PC-3 (cell line): Measurements from ENCODE around the gene NIPAL4. TPM values are rescaled to one million over a fixed set of nuclear protein-coding genes. Genes with fewer than 3 reads are reported as not detected.

Source experiments
- ATAC-seq: fragments of 200-7000 bp; cut with Tn5 transposase; 2 replicates; pipeline ENCODE4 v1.9.1; 2020; ENCODE audit warnings: mild to moderate bottlenecking, moderate library complexity
- BruUV-seq: library from RNA; stranded (reverse); fragments of 400-500 nt; replicated peaks from 2 replicates; lab custom pipeline; 2021; lab: Mats Ljungman, UMichigan
- CTCF ChIA-PET: fragments of 300-600 bp; sonication (Branson Sonifier 250); formaldehyde crosslinking; loops from one replicate; lab custom pipeline; 2022; ENCODE audit warnings: antibody characterized with exemption; lab: Charles Lee
- POLR2A ChIA-PET: fragments of 300-600 bp; sonication (Branson Sonifier 250); formaldehyde crosslinking; loops from one replicate; lab custom pipeline; 2022; ENCODE audit warnings: antibody characterized with exemption; ENCODE audit not compliant: unreplicated experiment; lab: Charles Lee
- DNase-seq: peaks from one replicate; pipeline ENCODE4 v3.0.0-alpha.2; 2015
- H2AFZ ChIP-seq: fragments of 300-600 bp; sonication (generic); 2 replicates; pipeline ENCODE4 v1.6.0; 2016; ENCODE audit warnings: antibody characterized with exemption, low read length
- H3F3A ChIP-seq: fragments of 300-600 bp; sonication (generic); one replicate; pipeline ENCODE4 v1.6.0; 2017; ENCODE audit warnings: antibody characterized with exemption, low read length, control low read depth, mild to moderate bottlenecking; ENCODE audit not compliant: unreplicated experiment
- H3K27ac ChIP-seq: fragments of 300-600 bp; sonication (generic); 2 replicates; pipeline ENCODE4 v1.5.1; 2016; ENCODE audit warnings: mild to moderate bottlenecking, low read length
- H3K27me3 ChIP-seq: fragments of 300-600 bp; sonication (generic); 2 replicates; pipeline ENCODE4 v1.6.1; 2016; ENCODE audit warnings: low read length, mixed read lengths
- H3K36me3 ChIP-seq: fragments of 300-600 bp; sonication (generic); 2 replicates; pipeline ENCODE4 v1.6.1; 2016; ENCODE audit warnings: low read depth, mixed run types, low read length, mixed read lengths
- H3K4me1 ChIP-seq: fragments of 300-600 bp; sonication (generic); 2 replicates; pipeline ENCODE4 v1.5.1; 2016; ENCODE audit warnings: low read length; ENCODE audit not compliant: insufficient read depth
- H3K4me2 ChIP-seq: fragments of 300-600 bp; sonication (generic); 2 replicates; pipeline ENCODE4 v1.6.0; 2016; ENCODE audit warnings: low read length
- H3K4me3 ChIP-seq: fragments of 300-600 bp; sonication (generic); 2 replicates; pipeline ENCODE4 v1.5.1; 2016; ENCODE audit warnings: mild to moderate bottlenecking, low read length, mixed read lengths
- H3K79me2 ChIP-seq: fragments of 300-600 bp; sonication (generic); 2 replicates; pipeline ENCODE4 v1.6.1; 2017; ENCODE audit warnings: low read length, mixed read lengths
- H3K9ac ChIP-seq: fragments of 300-600 bp; sonication (generic); 2 replicates; pipeline ENCODE4 v1.6.0; 2016; ENCODE audit warnings: mild to moderate bottlenecking, low read length
- H3K9me2 ChIP-seq: fragments of 300-600 bp; sonication (generic); replicated peaks from 2 replicates; pipeline ENCODE4 v1.6.1; 2016; ENCODE audit warnings: mixed run types, low read length, mixed read lengths
- H3K9me3 ChIP-seq: fragments of 300-600 bp; sonication (generic); 2 replicates; pipeline ENCODE4 v1.6.1; 2016; ENCODE audit warnings: low read length, mixed read lengths
- H4K20me1 ChIP-seq: fragments of 300-600 bp; sonication (generic); 2 replicates; pipeline ENCODE4 v1.6.1; 2016; ENCODE audit warnings: low read length, mixed read lengths
- EZH2 ChIP-seq: fragments of 300-600 bp; sonication (generic); IDR thresholded peaks from one replicate; pipeline ENCODE4 v1.6.1; 2017; ENCODE audit warnings: antibody characterized with exemption, mild to moderate bottlenecking, low read length; ENCODE audit not compliant: unreplicated experiment
- EZH2phosphoT487 ChIP-seq: fragments of 300-600 bp; sonication (generic); IDR thresholded peaks from 2 replicates; pipeline ENCODE4 v1.6.1; 2018; ENCODE audit warnings: mild to moderate bottlenecking, antibody characterized with exemption, low read length, borderline replicate concordance
- intact Hi-C: fragments of 100-400 bp; cut with micrococcal nuclease; formaldehyde crosslinking; loops from 2 replicates; pipeline ENCODE4 v1.9.0; 2023
- total RNA-seq: library from RNA; depleted of rRNA; stranded (reverse); fragments of >200 nt; gene quantifications from 2 replicates; pipeline ENCODE4 v1.2.3, GENCODE V29; 2014
- TF ChIP-seq, protein P1 (sequence below): fragments of 300-600 bp; sonication (generic); conservative IDR thresholded peaks from 2 replicates; pipeline ENCODE4 v1.5.1; 2017; ENCODE audit warnings: antibody characterized with exemption, low read depth, mild to moderate bottlenecking, low read length

NIPAL4 gene
- total RNA-seq, 1 experiment from 2014 or later: 1.8 TPM

DNA sequence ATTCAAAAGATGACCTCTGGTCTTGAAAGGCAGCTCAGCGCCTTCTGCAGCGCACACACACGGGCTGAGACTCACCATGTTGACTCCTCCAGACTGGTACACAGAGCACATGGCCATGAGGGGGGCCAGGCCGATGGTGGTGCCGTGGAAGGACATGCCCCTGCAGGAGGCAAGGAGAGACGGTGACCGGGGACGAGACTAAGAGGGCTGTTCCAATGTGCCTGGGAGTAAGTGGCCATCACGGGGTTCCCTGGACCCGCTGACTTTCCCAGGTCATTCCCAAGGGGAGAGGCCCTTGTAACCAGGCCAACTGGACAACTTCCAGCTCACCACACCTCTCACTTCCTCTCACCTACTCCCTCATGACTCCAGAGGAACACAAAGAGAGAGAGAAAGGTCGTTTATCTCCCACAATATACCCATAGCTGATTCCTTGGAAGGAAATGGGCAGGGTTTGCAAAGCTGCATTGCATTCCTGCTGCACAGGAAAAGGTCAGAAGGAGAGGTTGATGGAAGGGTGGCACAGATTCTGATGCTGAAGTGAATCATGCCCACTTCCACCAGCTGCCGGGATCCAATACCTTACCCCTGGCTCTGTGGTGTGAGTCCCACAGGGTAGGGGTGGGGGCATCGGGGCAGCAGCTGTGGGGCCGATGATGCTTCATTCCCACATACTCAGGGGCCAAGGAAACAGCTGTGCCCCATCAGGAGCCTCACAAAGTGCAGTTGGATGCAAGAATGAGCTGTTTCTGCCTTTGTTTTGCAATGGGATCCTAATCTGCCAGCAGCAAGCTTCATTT, 47.2 kb downstream of the NIPAL4 start:
- no peak overlapping the region for H3K4me2 ChIP-seq

DNA sequence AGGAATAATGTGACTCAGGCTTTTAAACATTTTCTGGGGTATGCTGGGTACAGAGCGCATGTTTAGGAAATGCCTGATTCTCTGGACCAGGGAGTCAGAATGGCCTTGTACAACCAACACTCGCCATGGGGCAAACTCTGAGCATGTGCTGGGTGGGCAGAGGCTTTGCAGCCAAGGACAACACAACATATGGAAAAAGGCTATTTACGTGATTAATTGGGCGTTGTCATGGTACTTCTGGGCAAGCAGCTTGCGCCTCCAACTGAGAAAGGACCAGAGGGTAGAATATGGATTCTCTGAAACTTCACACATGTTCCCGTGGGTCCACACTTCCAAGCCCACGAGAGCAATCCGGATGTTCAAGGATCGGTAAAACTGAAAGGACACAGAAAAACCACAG, 49.1 kb downstream of the NIPAL4 start:
- no peak overlapping the region for H2AFZ ChIP-seq
- no peak for ATAC-seq
- BruUV-seq: no TSS peak
- H3K9me2 ChIP-seq: no peaks in the 10 kb centered on the region
- ChIA-PET POLR2A (no interaction called here), CTCF (no interaction called here)
- H3K4me2 ChIP-seq: no peak overlapping the region
- H3K9me3 ChIP-seq: no peaks in the 10 kb centered on the region
- no peak overlapping the region for H3K27ac ChIP-seq
- DNase-seq: no peak
- peaks cover 18% of the 10 kb centered on the region for H3F3A ChIP-seq
- H3K79me2 ChIP-seq: 0 out of 2 replicates have a peak, but pooled peaks cover 6% of the 10 kb centered on the region
- H3K9ac ChIP-seq: no peak overlapping the region
- no peaks in the 10 kb centered on the region for H3K27me3 ChIP-seq
- peaks cover 72% of the 10 kb centered on the region for H3K36me3 ChIP-seq
- TF ChIP-seq, protein P1, sequence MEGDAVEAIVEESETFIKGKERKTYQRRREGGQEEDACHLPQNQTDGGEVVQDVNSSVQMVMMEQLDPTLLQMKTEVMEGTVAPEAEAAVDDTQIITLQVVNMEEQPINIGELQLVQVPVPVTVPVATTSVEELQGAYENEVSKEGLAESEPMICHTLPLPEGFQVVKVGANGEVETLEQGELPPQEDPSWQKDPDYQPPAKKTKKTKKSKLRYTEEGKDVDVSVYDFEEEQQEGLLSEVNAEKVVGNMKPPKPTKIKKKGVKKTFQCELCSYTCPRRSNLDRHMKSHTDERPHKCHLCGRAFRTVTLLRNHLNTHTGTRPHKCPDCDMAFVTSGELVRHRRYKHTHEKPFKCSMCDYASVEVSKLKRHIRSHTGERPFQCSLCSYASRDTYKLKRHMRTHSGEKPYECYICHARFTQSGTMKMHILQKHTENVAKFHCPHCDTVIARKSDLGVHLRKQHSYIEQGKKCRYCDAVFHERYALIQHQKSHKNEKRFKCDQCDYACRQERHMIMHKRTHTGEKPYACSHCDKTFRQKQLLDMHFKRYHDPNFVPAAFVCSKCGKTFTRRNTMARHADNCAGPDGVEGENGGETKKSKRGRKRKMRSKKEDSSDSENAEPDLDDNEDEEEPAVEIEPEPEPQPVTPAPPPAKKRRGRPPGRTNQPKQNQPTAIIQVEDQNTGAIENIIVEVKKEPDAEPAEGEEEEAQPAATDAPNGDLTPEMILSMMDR: no peak
- TF ChIP-seq EZH2phosphoT487 (no peak), EZH2 (no peak)
- H3K4me1 ChIP-seq: peaks cover 47% of the 10 kb centered on the region
- intact Hi-C loops: no loop called here
- H3K4me3 ChIP-seq: no peak overlapping the region
- H4K20me1 ChIP-seq: no peaks in the 10 kb centered on the region

More for the DNA sequence above, 47.2 kb downstream of the NIPAL4 start:
- CTCF ChIA-PET: no interaction called here
- H3K27me3 ChIP-seq: no peaks in the 10 kb centered on the region
- no peaks in the 10 kb centered on the region for H3K9me2 ChIP-seq
- 0 out of 2 replicates have a peak, but pooled peaks cover 6% of the 10 kb centered on the region for H3K79me2 ChIP-seq
- H2AFZ ChIP-seq: no peak overlapping the region
- H3K9me3 ChIP-seq: no peaks in the 10 kb centered on the region
- peaks cover 72% of the 10 kb centered on the region for H3K36me3 ChIP-seq
- no peak for TF ChIP-seq EZH2phosphoT487
- no peak for TF ChIP-seq EZH2
- TF ChIP-seq, protein P1: no peak
- no peak overlapping the region for H3K9ac ChIP-seq
- peaks cover 29% of the 10 kb centered on the region for H3K4me1 ChIP-seq
- peaks cover 1% of the 10 kb centered on the region for H3F3A ChIP-seq
- H3K27ac ChIP-seq: peak overlapping the region; percentile 31
- no peaks in the 10 kb centered on the region for H4K20me1 ChIP-seq
- BruUV-seq: no TSS peak
- H3K4me3 ChIP-seq: no peak overlapping the region
- POLR2A ChIA-PET: no interaction called here
- intact Hi-C loops: no loop called here
- peak; percentile 8 for ATAC-seq
- peak; percentile 65 for DNase-seq

GRCh38 chr5:157509587-157509986, 49.6 kb downstream of the NIPAL4 start:
- Histone ChIP-seq H4K20me1 (no peaks in the 10 kb centered on the region), H3K4me1 (peaks cover 47% of the 10 kb centered on the region), H3F3A (peaks cover 18% of the 10 kb centered on the region), H3K9me2 (no peaks in the 10 kb centered on the region), H3K9ac (no peak overlapping the region), H3K79me2 (0 out of 2 replicates have a peak, but pooled peaks cover 6% of the 10 kb centered on the region), H3K36me3 (peaks cover 71% of the 10 kb centered on the region), H3K27me3 (no peaks in the 10 kb centered on the region), H3K4me3 (no peak overlapping the region), H3K9me3 (no peaks in the 10 kb centered on the region), H3K27ac (no peak overlapping the region), H3K4me2 (no peak overlapping the region), H2AFZ (no peak overlapping the region)
- CTCF ChIA-PET: no interaction called here
- ATAC-seq (no peak), DNase-seq (no peak)
- POLR2A ChIA-PET: interaction anchor here (0.6 kb wide), 1 partner anchor 49 kb away, joined by 3 read pairs; no protein-coding TSS in a partner anchor
- no TSS peak for BruUV-seq
- no peak for TF ChIP-seq EZH2phosphoT487
- intact Hi-C loops: no loop called here
